IPS-18c (cell line): ENCODE data around the gene RNPEPL1.
"Not testable (repeated sequence)": the region's sequence is repeated elsewhere in the genome, so short reads cannot be mapped to it uniquely, and the experiment has no call there.

Experiments
- H3K4me3 ChIP-seq: 2 replicates; pipeline ENCODE4 v1.7.0; 2013; ENCODE audit warnings: low read depth, mild to moderate bottlenecking, low read length, moderate library complexity; ENCODE audit not compliant: insufficient read depth
- H3K9me3 ChIP-seq: one replicate; pipeline ENCODE4 v1.6.1; 2013; ENCODE audit warnings: mild to moderate bottlenecking, low read length, moderate library complexity; ENCODE audit not compliant: control insufficient read depth, insufficient read depth

The RNPEPL1 gene

DNA sequence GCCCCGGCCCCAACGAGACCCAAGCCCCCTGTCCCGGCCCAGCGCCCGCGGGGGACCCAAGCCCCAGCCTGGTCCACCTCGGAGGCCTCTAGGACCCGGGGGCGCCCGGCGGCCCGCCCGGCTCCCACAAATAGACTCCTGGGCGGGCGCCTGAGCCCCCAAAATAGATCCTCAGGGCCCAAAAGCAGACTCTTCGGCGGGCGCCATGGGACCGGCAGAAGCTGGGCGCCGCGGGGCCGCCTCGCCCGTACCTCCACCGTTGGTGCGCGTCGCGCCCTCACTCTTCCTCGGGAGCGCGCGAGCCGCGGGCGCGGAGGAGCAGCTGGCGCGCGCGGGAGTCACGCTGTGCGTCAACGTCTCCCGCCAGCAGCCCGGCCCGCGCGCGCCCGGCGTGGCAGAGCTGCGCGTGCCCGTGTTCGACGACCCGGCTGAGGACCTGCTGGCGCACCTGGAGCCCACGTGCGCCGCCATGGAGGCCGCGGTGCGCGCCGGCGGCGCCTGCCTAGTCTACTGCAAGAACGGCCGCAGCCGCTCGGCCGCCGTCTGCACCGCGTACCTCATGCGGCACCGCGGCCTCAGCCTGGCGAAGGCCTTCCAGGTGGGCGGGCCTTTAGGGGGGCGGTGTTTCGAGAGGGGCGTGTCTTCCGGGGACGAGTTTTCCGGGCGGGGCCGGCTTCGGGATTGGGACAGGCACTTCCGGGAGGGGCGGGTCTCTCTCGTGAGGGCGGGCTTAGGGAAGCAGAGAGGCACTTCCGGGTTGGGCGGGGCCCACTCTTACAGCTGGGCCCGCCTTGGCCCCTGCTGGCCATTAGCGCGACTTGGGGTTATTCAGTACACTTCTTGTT, 7.6 kb upstream of the RNPEPL1 start:
- peaks cover 2% of the 10 kb centered on the region for H3K9me3 ChIP-seq

DNA sequence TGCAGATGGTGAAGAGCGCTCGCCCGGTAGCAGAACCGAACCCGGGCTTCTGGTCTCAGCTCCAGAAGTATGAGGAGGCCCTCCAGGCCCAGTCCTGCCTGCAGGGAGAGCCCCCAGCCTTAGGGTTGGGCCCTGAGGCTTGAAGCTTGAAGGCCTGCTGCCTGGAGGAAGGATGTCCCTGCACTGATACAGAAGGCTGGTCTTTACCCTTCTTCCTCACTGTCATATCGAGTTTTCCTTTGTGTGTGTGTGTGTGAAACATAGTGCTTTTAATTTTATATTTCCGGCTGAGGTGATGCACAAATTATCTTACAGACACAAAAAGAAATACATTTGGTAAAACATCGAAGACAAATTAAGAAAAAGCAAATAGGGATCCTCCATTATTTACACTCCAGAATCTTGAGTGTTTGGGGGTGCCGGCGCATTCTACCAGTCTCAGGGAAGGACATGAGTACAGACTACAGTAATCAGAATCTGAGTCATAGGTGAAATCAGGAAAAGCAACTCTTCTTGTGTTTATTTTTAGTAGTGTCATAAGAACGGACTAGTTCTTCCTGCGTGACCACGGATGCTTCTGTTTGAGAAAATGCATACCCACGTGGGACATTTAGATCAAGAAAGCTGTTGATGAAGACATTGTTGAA, 6.8 kb upstream of the RNPEPL1 start:
- Histone ChIP-seq H3K4me3 (peak overlapping the region; percentile 49; the same call in 1 of the 2 replicates), H3K9me3 (peaks cover 2% of the 10 kb centered on the region)

More for the DNA sequence above, 7.6 kb upstream of the RNPEPL1 start:
- H3K4me3 ChIP-seq = peak overlapping the region; percentile 79

DNA sequence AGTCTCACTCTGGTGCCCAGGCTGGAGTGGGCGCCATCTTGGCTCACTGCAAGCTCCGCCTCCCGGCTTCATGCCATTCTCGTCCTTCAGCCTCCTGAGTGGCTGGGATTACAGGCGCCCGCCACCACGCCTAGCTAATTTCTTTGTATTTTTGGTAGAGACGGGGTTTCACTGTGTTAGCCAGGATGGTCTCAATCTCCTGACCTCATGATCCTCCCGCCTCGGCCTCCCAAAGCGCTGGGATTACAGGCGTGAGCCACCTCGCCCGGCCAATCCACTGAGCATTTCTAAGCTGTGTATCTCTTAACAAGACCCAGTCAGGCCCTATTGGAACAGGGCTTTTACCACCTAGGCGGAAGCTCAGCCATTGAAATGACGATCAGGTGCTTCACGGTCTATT, 5.1 kb upstream of the RNPEPL1 start:
- H3K9me3 ChIP-seq, H3K4me3 ChIP-seq: not testable (repeated sequence)

DNA sequence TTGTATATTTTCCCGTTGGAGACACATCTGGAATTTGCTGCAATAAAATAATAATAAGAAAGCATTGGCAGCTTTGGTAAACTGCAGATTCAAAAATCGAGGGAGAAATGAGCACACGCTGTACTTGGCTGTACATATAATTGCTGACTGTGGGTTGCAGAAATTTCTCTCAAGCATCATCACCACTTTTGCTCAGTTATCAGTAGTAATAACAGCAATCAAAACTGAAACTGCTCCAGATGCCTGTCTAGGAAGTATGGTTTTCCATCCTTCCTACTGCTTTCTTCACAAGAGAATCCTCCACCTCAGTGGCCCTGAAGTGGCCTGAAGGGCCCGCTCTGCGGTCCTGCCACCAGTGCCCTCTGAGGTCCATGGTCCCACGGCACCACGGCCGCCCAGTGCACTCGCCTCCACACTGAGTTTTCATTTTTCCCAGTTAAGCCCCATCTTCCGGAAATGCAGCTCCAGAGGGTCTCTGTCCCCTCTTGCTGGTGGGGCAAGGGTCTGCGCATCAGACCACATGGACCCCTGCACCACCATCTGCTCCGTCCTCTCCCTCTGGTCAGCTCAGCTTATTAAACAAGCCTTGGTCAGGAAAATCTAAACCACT, 4.2 kb upstream of the RNPEPL1 start:
- peaks cover under 1% of the 10 kb centered on the region for H3K9me3 ChIP-seq
- no peak overlapping the region for H3K4me3 ChIP-seq

DNA sequence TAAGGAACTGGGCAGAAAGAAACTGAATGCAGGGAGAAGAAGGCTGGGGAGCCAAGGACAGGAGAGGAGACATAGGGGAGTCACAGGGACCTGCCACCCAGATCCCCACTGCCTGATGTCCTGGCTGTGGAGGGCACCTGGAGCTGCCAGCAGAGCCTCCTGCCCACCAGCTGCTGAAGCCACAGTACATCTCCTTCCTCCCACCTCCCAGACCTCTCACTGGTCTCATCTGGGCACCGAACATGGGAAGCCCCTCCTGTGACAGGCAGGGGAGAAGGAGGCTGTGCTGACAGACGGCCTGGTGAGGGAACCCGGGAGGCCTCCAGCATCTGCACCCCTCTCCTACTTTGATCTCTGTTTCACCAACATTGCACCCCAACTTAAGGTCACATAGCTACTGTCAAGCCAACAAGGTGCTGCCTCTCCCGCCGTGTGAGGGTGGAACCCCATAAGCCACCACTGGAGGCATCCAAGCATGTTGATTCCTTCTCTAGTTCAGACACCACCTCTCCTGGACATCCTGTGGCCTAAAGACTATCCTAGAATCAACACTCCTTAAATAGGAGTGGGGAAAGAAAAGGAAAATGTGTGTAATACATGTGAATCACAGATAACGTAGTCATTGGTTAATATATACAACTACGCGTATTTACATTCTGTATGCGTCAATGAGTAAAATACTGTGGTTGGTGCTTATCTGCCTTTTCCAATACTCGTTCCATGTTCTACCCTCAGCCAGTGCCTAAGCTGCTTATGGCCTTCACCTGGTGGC, 3.5 kb upstream of the RNPEPL1 start:
- Histone ChIP-seq H3K9me3 (no peaks in the 10 kb centered on the region), H3K4me3 (no peak overlapping the region)

DNA sequence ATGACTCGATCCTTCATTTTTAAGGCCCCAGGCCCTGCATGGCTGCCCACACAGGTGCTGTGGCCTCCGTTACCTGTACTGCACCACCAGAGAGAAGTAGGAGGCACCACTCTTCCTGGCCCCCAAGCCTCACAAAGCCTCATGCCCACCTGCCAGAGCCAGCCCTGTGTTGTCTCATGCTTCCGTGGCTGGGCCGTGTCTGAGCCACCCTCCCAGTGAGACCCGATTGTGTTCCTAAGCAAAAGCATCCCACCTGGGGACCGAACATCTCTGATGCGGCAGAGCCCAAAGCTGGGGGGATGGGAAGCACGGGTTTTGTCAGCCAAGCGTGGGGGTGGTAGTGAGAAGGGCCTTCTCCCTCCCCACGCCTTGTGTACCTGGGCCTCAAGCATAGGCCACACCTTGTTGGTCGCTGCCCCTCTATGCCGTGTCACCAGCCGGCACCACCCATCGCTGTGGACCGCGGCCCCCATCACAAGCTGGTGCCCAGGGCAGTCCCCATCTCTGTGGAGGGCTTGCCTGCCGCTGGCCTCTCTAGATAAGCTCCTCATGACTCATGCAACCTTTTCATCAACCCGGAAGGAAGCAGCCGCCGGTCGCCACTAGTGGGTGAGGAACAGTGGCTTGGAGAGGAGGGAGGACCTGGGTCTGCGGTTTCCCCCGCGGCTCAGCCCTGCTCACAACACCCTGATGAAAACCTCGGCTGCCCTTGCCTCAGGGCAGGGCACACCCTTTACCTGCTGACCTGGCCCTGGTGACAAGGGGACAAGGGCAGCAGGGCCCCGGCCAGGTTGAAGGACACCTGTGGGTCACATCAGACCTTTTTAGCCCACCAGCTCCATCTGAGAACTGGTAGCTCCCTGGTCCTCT, 2.7 kb upstream of the RNPEPL1 start:
- no peak overlapping the region; the same call in 1 of the 2 replicates for H3K4me3 ChIP-seq

DNA sequence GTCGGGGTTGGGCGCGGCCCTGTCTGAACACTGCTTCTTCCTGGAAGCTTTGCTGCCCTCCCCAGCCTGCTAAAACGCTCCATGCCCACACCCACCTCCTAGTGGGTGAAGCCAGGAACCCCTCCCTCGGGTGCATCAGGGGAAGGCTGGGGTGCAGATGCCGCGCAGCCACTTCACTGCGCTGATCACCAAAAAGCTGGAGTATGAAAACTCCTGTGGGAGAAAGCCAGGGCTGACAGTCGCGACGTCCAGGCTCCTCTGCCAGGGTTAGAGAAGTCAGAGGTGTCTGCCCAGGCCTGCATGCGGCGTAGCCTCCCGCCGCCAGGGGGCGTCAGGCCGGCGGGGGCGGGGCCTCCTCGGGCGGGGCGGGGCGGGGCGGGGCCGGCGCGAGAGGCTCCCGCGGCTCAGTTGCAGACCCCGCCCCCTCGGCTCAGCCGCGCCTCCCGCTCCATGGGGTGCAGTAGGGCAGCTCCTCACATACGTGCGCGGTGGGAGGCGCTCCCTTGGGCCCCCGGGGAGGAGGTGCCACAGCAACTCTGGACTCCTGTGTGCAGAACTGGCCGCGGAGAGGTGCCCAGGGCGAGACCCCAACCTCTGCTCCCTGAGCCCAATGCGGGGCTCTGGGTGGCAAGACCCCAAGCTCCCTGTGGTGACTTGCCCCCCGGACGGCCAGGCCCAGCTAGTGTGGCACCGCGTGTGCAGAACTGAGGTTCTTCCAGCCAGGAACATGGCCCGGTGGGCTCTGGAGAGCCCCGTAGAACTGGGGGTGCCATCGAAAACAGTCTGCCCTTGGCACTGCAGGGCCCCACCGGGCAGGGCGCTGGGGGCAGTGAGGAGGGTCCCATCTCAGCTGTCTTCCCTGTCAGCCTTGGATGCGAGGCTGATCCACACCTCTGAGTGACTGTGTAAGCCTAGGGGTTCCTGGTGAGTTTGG, 1.8 kb upstream of the RNPEPL1 start:
- Histone ChIP-seq H3K4me3 (no peak overlapping the region), H3K9me3 (no peaks in the 10 kb centered on the region)

More for the DNA sequence above, 2.7 kb upstream of the RNPEPL1 start:
- H3K9me3 ChIP-seq = no peaks in the 10 kb centered on the region

DNA sequence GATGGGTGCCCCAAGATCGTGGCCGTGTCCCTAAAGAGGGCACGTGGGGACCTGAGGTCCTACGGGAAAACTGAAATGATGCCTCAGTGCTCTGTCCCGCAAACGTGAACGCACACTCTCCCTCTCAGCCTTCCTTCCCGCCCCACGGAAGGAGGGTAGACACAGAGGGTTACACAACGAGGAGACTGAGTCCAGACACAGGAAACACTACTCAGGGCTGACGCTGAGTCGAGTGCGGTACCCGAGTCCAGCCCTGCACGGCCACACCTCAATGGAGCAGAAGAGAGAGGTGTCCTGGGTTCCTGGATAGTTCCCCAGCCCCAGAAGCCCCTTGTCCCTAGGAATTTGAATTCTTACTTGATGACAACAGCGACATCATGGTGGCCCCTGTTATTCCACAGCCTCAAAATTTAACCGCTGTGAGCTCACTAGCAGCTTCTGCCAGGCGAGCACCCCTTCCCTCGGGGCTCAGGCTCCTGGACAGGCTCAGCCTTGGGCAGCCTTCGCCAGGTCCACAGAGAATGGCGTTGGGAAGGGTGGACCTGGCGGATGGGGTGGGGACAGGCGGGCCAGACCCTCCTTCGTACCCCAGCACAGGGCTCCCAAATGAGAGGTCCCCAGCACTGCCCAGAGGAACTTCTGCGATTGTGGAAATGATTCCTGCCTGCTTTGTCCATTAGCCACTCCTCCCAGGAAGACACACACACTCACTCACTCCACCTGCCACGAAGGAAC, 980 bp upstream of the RNPEPL1 start:
- Histone ChIP-seq H3K9me3 (no peaks in the 10 kb centered on the region), H3K4me3 (peak overlapping the region; percentile 56; the same call in 1 of the 2 replicates)

DNA sequence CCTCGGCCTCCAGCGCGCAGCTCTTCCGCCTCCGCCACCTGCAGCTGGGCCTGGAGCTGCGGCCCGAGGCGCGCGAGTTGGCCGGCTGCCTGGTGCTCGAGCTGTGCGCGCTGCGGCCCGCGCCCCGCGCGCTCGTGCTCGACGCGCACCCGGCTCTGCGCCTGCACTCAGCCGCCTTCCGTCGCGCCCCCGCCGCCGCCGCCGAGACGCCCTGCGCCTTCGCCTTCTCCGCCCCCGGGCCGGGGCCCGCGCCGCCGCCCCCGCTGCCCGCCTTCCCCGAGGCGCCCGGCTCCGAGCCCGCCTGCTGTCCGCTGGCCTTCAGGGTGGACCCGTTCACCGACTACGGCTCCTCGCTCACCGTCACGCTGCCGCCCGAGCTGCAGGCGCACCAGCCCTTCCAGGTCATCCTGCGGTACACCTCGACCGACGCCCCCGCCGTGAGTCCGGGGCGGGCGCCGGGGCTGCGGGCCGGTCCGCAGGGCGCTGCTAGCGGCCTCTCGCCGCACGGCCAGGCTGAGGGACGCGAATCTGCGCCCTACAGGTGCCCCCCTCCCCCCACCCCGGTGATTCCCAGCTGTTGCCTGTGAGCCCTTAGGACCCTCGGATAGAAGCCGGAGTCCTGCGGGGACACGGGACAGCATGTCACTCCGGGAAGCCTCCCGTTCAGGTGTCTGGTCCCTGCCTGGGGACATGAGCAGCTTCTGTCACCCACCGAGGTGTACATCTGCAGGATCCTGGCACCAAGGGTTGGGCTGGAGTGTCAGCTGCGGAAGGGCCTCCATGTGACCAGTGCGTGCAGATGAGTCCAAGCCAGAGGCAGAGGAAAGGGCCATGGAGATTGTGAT, 616 bp downstream of the RNPEPL1 start:
- peak overlapping the region; percentile 57 for H3K4me3 ChIP-seq
- H3K9me3 ChIP-seq = no peaks in the 10 kb centered on the region

DNA sequence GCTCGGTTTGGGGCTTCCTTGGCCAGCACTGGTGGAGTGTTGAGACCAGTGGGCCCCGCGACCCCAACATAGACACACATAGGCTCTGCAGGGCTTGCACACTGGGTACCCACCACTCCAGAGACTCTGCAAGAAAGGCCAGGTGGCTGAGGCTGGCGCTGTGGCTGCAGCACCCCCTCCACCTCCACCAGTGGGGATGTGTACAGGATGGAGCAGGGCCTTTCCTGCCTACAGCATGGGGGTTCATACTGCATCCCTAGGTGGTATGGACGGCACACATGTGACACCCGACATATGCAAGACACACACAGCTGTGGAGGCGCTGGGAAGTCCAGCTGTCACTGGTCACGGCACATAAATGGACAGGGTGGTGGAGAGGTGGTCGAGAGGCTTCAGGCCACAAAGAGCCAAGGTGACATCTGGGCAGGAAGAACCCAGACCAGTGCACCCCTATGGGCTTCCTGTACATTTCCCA, 1.3 kb downstream of the RNPEPL1 start:
- Histone ChIP-seq H3K4me3 (no peak overlapping the region), H3K9me3 (no peaks in the 10 kb centered on the region)

DNA sequence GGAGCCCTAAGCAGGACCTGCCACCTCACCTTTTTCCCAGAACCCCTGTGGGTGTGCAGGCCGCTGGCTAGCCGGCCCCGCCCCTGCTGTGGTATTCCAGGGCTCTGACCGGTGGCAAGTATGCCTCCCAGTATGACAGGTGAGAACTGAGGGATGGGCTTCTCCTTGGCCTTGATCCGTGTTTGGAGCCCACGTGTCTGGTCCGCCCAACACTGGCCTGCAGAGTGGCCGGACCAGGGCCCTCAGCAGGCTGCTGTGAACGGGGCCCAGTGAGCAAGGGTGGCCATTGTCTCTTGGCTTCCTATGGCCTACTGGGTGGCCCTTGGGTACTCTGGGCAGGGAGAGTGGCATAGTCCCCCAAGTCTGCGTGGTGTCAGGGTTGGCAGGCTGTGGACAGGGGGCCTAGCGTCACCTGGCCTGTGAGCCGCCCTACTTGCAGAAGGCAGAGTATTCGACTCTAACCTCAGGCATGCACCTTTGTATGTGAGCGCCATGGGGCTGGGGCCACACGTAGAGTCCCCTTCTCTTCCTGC, 1.8 kb downstream of the RNPEPL1 start:
- H3K9me3 ChIP-seq = no peaks in the 10 kb centered on the region
- H3K4me3 ChIP-seq = no peak overlapping the region

DNA sequence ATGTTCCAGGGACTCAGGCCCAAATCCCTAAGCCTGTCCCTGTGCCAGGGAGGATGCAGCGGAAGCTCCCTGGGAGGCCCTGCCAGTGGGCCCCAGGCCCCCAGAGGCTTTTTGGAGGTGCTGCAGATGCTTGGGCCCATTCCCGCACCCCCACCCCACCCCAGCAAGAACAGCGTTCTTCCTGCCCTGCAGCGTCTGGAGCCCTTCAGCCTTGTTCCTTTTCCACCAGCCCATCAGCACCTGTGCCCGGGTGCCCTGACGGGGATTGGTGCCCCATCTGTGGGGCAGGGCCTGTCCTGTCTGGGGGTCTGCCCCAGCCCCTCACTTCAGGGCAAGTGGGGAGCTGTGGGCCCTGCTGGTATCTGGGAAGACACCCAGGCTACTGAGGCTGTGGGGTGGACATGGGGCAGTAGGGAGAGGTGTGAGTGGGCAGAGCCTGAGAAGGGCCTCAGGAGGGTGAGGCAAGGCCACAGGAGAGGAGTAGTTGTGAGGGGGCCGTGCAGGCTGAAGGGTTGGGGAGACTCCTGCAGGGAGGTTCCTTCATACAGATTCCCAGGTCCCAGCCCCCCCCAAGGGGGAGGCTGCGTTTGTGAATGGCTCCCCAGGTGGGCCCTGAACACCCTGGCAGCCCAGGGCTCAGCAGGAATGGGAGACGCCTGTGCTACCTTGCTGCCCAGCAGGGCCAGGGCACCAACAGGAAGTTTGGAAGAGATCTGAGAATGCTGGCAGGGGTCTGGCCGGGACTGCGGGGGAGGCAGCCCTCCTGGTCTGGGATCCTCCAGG, 2.4 kb downstream of the RNPEPL1 start:
- Histone ChIP-seq H3K4me3 (no peak overlapping the region), H3K9me3 (no peaks in the 10 kb centered on the region)

DNA sequence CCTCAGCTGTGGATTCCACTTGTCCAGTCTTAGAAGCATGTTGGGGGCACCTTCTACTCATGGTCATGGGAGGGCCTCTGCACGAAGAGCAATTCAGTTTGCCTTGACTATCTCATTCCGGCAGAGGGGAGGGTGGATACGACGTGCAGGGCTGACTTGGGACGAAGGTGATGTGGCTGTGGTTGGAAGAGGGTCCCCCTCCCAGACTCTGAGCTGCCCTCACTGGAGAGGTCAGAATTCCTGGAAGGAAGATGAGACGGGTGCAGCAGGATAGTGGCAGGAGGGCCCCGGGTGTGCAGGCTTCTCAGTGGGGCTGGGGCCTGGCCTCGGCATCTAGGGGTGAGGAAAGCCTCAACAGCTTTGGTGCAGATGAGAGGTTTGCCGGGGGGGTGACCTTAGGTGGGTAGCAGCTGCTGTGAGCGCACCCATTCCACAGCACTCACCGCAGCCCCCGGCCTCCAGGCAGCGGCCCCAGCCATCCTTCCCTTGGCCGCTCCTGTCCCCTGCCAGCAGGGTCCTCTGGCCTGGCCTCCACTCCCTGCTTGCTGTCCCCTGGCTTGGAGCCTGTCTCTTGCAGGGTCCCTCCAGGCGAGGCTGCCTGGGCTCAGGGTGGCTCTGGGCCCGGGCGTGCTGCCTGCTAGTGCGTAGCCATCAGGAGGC, 3.2 kb downstream of the RNPEPL1 start:
- Histone ChIP-seq H3K9me3 (no peaks in the 10 kb centered on the region), H3K4me3 (no peak overlapping the region)
